ENCODE measurements around the gene RRBP1.

The RRBP1 gene

GRCh38 chr20:17636523-17637412 lies 45.3 kb downstream of the RRBP1 start:
- H3K9me2 ChIP-seq (replicated peaks; ENCODE audit: low read depth, low read length) = no peaks in the 10 kb centered on the region
- no peak overlapping the region for H3K9ac ChIP-seq (ENCODE audit: low read depth, low read length, poor library complexity, severe bottlenecking)
- no peaks in the 10 kb centered on the region for H3K79me2 ChIP-seq (ENCODE audit: insufficient read depth, low read length)
- no peak for TF ChIP-seq CTCF (conservative IDR thresholded peaks at IDR 0.05; ENCODE audit: low read length)
- TF ChIP-seq EZH2phosphoT487 (IDR thresholded peaks at IDR 0.05; ENCODE audit: borderline replicate concordance) = no peak
- H3K9me3 ChIP-seq (ENCODE audit: insufficient read depth, low read depth, low read length) = no peaks in the 10 kb centered on the region
- H4K20me1 ChIP-seq (ENCODE audit: insufficient read depth, low read length, poor library complexity, severe bottlenecking) = no peaks in the 10 kb centered on the region
- no peak overlapping the region for H2AFZ ChIP-seq (ENCODE audit: low read length)
- no peaks in the 10 kb centered on the region for H3F3A ChIP-seq (ENCODE audit: low read depth)
- H3K27me3 ChIP-seq (ENCODE audit: insufficient read depth, low read length, poor library complexity, severe bottlenecking) = no peaks in the 10 kb centered on the region
- H3K4me1 ChIP-seq (ENCODE audit: insufficient read depth, low read length, poor library complexity, severe bottlenecking) = no peaks in the 10 kb centered on the region
- H3K4me2 ChIP-seq (ENCODE audit: low read depth, low read length, poor library complexity, severe bottlenecking) = no peak overlapping the region
- peaks cover 83% of the 10 kb centered on the region; the same call in 1 of the 2 replicates for H3K36me3 ChIP-seq (ENCODE audit: insufficient read depth, low read length)
- no peak overlapping the region for H3K4me3 ChIP-seq (ENCODE audit: low read length, poor library complexity, severe bottlenecking)

- H3K4me2 ChIP-seq (ENCODE audit: low read depth, low read length, poor library complexity, severe bottlenecking) = no peak overlapping the region
- peaks cover 83% of the 10 kb centered on the region; the same call in 1 of the 2 replicates for H3K36me3 ChIP-seq (ENCODE audit: insufficient read depth, low read length)
- H3F3A ChIP-seq (ENCODE audit: low read depth) = no peaks in the 10 kb centered on the region
- no peak overlapping the region for H3K4me3 ChIP-seq (ENCODE audit: low read length, poor library complexity, severe bottlenecking)
- no peaks in the 10 kb centered on the region for H3K27me3 ChIP-seq (ENCODE audit: insufficient read depth, low read length, poor library complexity, severe bottlenecking)
- no peaks in the 10 kb centered on the region for H3K9me2 ChIP-seq (replicated peaks; ENCODE audit: low read depth, low read length)
- TF ChIP-seq EZH2phosphoT487 (IDR thresholded peaks at IDR 0.05; ENCODE audit: borderline replicate concordance) = no peak
- no peak for TF ChIP-seq CTCF (conservative IDR thresholded peaks at IDR 0.05; ENCODE audit: low read length)
- H3K9me3 ChIP-seq (ENCODE audit: insufficient read depth, low read depth, low read length) = no peaks in the 10 kb centered on the region
- H3K79me2 ChIP-seq (ENCODE audit: insufficient read depth, low read length) = no peaks in the 10 kb centered on the region
- H3K4me1 ChIP-seq (ENCODE audit: insufficient read depth, low read length, poor library complexity, severe bottlenecking) = no peaks in the 10 kb centered on the region
- no peak overlapping the region for H3K9ac ChIP-seq (ENCODE audit: low read depth, low read length, poor library complexity, severe bottlenecking)
- H4K20me1 ChIP-seq (ENCODE audit: insufficient read depth, low read length, poor library complexity, severe bottlenecking) = no peaks in the 10 kb centered on the region
- H2AFZ ChIP-seq (ENCODE audit: low read length) = no peak overlapping the region
These were observed 46.5 kb downstream of the RRBP1 start for GRCh38 chr20:17635332-17636244.

GRCh38 chr20:17634661-17635331 lies 47.2 kb downstream of the RRBP1 start:
- H3K27me3 ChIP-seq (ENCODE audit: insufficient read depth, low read length, poor library complexity, severe bottlenecking) = no peaks in the 10 kb centered on the region
- no peak for TF ChIP-seq CTCF (conservative IDR thresholded peaks at IDR 0.05; ENCODE audit: low read length)
- TF ChIP-seq EZH2phosphoT487 (IDR thresholded peaks at IDR 0.05; ENCODE audit: borderline replicate concordance) = no peak
- H3K79me2 ChIP-seq (ENCODE audit: insufficient read depth, low read length) = no peaks in the 10 kb centered on the region
- no peaks in the 10 kb centered on the region for H3K9me3 ChIP-seq (ENCODE audit: insufficient read depth, low read depth, low read length)
- H4K20me1 ChIP-seq (ENCODE audit: insufficient read depth, low read length, poor library complexity, severe bottlenecking) = no peaks in the 10 kb centered on the region
- no peak overlapping the region for H3K4me2 ChIP-seq (ENCODE audit: low read depth, low read length, poor library complexity, severe bottlenecking)
- no peaks in the 10 kb centered on the region for H3K4me1 ChIP-seq (ENCODE audit: insufficient read depth, low read length, poor library complexity, severe bottlenecking)
- H2AFZ ChIP-seq (ENCODE audit: low read length) = no peak overlapping the region
- H3K9me2 ChIP-seq (replicated peaks; ENCODE audit: low read depth, low read length) = no peaks in the 10 kb centered on the region
- H3K36me3 ChIP-seq (ENCODE audit: insufficient read depth, low read length) = peaks cover 85% of the 10 kb centered on the region; the same call in 1 of the 2 replicates
- H3F3A ChIP-seq (ENCODE audit: low read depth) = no peaks in the 10 kb centered on the region
- no peak overlapping the region for H3K9ac ChIP-seq (ENCODE audit: low read depth, low read length, poor library complexity, severe bottlenecking)
- H3K4me3 ChIP-seq (ENCODE audit: low read length, poor library complexity, severe bottlenecking) = no peak overlapping the region
